Fibroblast of lung (primary cell): ENCODE results near the gene NRF1. TPM values are rescaled to one million over a fixed set of nuclear protein-coding genes. Genes with fewer than 3 reads are reported as not detected.

Source experiments
- DNase-seq, 2 donors: peaks; one replicate each; pipeline versions ENCODE4 v3.0.0 to v3.0.0-alpha.2; 2010; ENCODE audit warnings: low read depth in 2 of 2
- H2AFZ ChIP-seq: 2 replicates; pipeline ENCODE4 v1.5.1; 2012; ENCODE audit warnings: low read length, control low read depth, inconsistent platforms
- H3K27ac ChIP-seq: 2 replicates; pipeline ENCODE4 v1.5.1; 2011; ENCODE audit warnings: low read length, control low read depth; ENCODE audit not compliant: insufficient read depth
- H3K27me3 ChIP-seq: 2 replicates; pipeline ENCODE4 v1.5.1; 2011; ENCODE audit warnings: mild to moderate bottlenecking, low read length; ENCODE audit not compliant: control insufficient read depth, insufficient read depth
- H3K36me3 ChIP-seq: 2 replicates; pipeline ENCODE4 v1.5.1; 2011; ENCODE audit warnings: low read length; ENCODE audit not compliant: control insufficient read depth, insufficient read depth
- H3K4me1 ChIP-seq: 2 replicates; pipeline ENCODE4 v1.5.1; 2011; ENCODE audit warnings: low read length; ENCODE audit not compliant: control insufficient read depth, insufficient read depth; ENCODE audit errors: extremely low read depth
- H3K4me2 ChIP-seq: 2 replicates; pipeline ENCODE4 v1.5.1; 2011; ENCODE audit warnings: low read length, control low read depth; ENCODE audit not compliant: insufficient read depth; ENCODE audit errors: extremely low read depth
- H3K4me3 ChIP-seq, 4 experiments: fragments of 200-600 bp in 1 of 4; sonication (generic) in 1 of 4; replicated peaks in 1 of 4; 2 replicates each; pipeline ENCODE4 v1.5.1; 2011 to 2016; ENCODE audit warnings: low read length in 4 of 4, low read depth in 3 of 4, mild to moderate bottlenecking in 3 of 4, control low read depth in 2 of 4, inconsistent platforms in 1 of 4, mixed read lengths in 1 of 4; ENCODE audit not compliant: insufficient read depth in 1 of 4; ENCODE audit errors: control extremely low read depth in 1 of 4
- H3K79me2 ChIP-seq: 2 replicates; pipeline ENCODE4 v1.5.1; 2012; ENCODE audit warnings: mild to moderate bottlenecking, low read length, inconsistent platforms; ENCODE audit not compliant: control insufficient read depth, insufficient read depth
- H3K9ac ChIP-seq: 2 replicates; pipeline ENCODE4 v1.5.1; 2011; ENCODE audit warnings: mild to moderate bottlenecking, low read length, control low read depth; ENCODE audit not compliant: insufficient read depth
- H3K9me3 ChIP-seq: 2 replicates; pipeline ENCODE4 v1.5.1; 2012; ENCODE audit warnings: low read depth, low read length; ENCODE audit not compliant: control insufficient read depth, insufficient read depth
- H4K20me1 ChIP-seq: 2 replicates; pipeline ENCODE4 v1.5.1; 2011; ENCODE audit warnings: low read length; ENCODE audit not compliant: control insufficient read depth, insufficient read depth; ENCODE audit errors: extremely low read depth
- EZH2 ChIP-seq: IDR thresholded peaks from 2 replicates; pipeline ENCODE4 v1.5.1; 2012; ENCODE audit warnings: low read length, control low read depth, mild to moderate bottlenecking; ENCODE audit errors: missing control alignments
- polyA plus RNA-seq, 2 donors: library from polyadenylated mRNA; depleted of rRNA in 1 of 2; stranded (reverse) in 1 of 2; unstranded in 1 of 2; fragments of >200 nt; gene quantifications; 2 replicates each; pipeline ENCODE4 v1.2.1, GENCODE V29; 2011 to 2012; ENCODE audit warnings: missing spikeins in 1 of 2
- total RNA-seq: library from RNA; depleted of rRNA; stranded (reverse); fragments of >200 nt; gene quantifications from 2 replicates; pipeline ENCODE4 v1.2.1, GENCODE V29; 2014
- TF ChIP-seq, protein P1 (sequence below), 2 donors: IDR thresholded peaks in 1 of 2; conservative IDR thresholded peaks in 1 of 2; 1 replicate in 1 of 2; 2 replicates in 1 of 2; pipeline ENCODE4 v1.5.1; 2011 to 2012; ENCODE audit warnings: low read length in 2 of 2, control low read depth in 1 of 2, inconsistent platforms in 1 of 2, low read depth in 1 of 2, mild to moderate bottlenecking in 1 of 2

NRF1 gene
- total and polyA plus RNA-seq, 2 donors (not counting 1 experiment from before 2014, with no cell fraction given): 7.3 to 15.5 TPM

- Histone ChIP-seq H3K79me2 (peaks cover 3% of the 10 kb centered on the region), H3K9me3 (no peaks in the 10 kb centered on the region), H3K27ac (no peak overlapping the region), H2AFZ (no peak overlapping the region), H3K4me3 (no peak overlapping the region), H3K9ac (no peak overlapping the region), H3K36me3 (no peaks in the 10 kb centered on the region), H3K4me2 (peak overlapping the region; percentile 46), H4K20me1 (no peaks in the 10 kb centered on the region), H3K4me1 (peaks cover 4% of the 10 kb centered on the region), H3K27me3 (no peaks in the 10 kb centered on the region)
- peak in 1 of 2 donors; percentile 50 for DNase-seq
- TF ChIP-seq EZH2: no peak
- TF ChIP-seq, protein P1, sequence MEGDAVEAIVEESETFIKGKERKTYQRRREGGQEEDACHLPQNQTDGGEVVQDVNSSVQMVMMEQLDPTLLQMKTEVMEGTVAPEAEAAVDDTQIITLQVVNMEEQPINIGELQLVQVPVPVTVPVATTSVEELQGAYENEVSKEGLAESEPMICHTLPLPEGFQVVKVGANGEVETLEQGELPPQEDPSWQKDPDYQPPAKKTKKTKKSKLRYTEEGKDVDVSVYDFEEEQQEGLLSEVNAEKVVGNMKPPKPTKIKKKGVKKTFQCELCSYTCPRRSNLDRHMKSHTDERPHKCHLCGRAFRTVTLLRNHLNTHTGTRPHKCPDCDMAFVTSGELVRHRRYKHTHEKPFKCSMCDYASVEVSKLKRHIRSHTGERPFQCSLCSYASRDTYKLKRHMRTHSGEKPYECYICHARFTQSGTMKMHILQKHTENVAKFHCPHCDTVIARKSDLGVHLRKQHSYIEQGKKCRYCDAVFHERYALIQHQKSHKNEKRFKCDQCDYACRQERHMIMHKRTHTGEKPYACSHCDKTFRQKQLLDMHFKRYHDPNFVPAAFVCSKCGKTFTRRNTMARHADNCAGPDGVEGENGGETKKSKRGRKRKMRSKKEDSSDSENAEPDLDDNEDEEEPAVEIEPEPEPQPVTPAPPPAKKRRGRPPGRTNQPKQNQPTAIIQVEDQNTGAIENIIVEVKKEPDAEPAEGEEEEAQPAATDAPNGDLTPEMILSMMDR (conservative IDR thresholded peaks at IDR 0.05 in 1 of 2, IDR thresholded peaks at IDR 0.05 in 1 of 2; ENCODE audit: low read depth in 1 of 2, low read length in 2 of 2): no peak
Observed at GRCh38 chr7:129642871-129643549, 31.5 kb downstream of the NRF1 start.

- peaks cover 3% of the 10 kb centered on the region for H3K79me2 ChIP-seq
- H3K4me1 ChIP-seq: peaks cover 4% of the 10 kb centered on the region
- TF ChIP-seq EZH2: no peak
- TF ChIP-seq, protein P1 (conservative IDR thresholded peaks at IDR 0.05 in 1 of 2, IDR thresholded peaks at IDR 0.05 in 1 of 2; ENCODE audit: low read depth in 1 of 2, low read length in 2 of 2): no peak
- H3K27ac ChIP-seq: no peak overlapping the region
- H3K27me3 ChIP-seq: no peaks in the 10 kb centered on the region
- no peaks in the 10 kb centered on the region for H3K36me3 ChIP-seq
- no peak for DNase-seq
- H3K4me3 ChIP-seq: peak overlapping the region in 1 of 4 experiments; percentile 33
- peak overlapping the region; percentile 46 for H3K4me2 ChIP-seq
- no peak overlapping the region for H3K9ac ChIP-seq
- no peaks in the 10 kb centered on the region for H4K20me1 ChIP-seq
- H2AFZ ChIP-seq: no peak overlapping the region
- no peaks in the 10 kb centered on the region for H3K9me3 ChIP-seq
Observed at GRCh38 chr7:129643550-129644170, 32.1 kb downstream of the NRF1 start.

- no peaks in the 10 kb centered on the region for H3K9me3 ChIP-seq
- H3K4me1 ChIP-seq: peaks cover 4% of the 10 kb centered on the region
- no peaks in the 10 kb centered on the region for H3K27me3 ChIP-seq
- H3K4me2 ChIP-seq: no peak overlapping the region
- H3K36me3 ChIP-seq: no peaks in the 10 kb centered on the region
- DNase-seq: peak; percentile 50 to 78
- no peak for TF ChIP-seq EZH2
- TF ChIP-seq, protein P1 (conservative IDR thresholded peaks at IDR 0.05 in 1 of 2, IDR thresholded peaks at IDR 0.05 in 1 of 2; ENCODE audit: low read depth in 1 of 2, low read length in 2 of 2): peak; percentile 36 to 43
- no peak overlapping the region for H3K27ac ChIP-seq
- H3K4me3 ChIP-seq: no peak overlapping the region
- no peak overlapping the region for H2AFZ ChIP-seq
- no peak overlapping the region for H3K9ac ChIP-seq
- peaks cover 3% of the 10 kb centered on the region for H3K79me2 ChIP-seq
- no peaks in the 10 kb centered on the region for H4K20me1 ChIP-seq
Observed at GRCh38 chr7:129644634-129645230, 33.2 kb downstream of the NRF1 start.
